NCI-H2171 (cell line): ENCODE data around the gene IL1B.
"Not testable (repeated sequence)": the region's sequence is repeated elsewhere in the genome, so short reads cannot be mapped to it uniquely, and the experiment has no call there.

Experiments used
- DNase-seq: peaks from one replicate; lab custom pipeline; 2025; lab: John Stamatoyannopoulos, UW

Gene IL1B

GRCh38 chr2:112836695-112837117 lies at the start of gene IL1B:
TSS of gene IL1B (minus strand) at chr2:112836779. CDS start at chr2:112836229, 550 bp downstream.
- no peak for DNase-seq

- DNase-seq = no peak
Observed at GRCh38 chr2:112886291-112886690, 49.7 kb upstream of the IL1B start.

GRCh38 chr2:112885506-112885902 lies 48.9 kb upstream of the IL1B start:
- no peak for DNase-seq

- no peak for DNase-seq
Observed at GRCh38 chr2:112884869-112885505, 48.4 kb upstream of the IL1B start.

- DNase-seq = no peak
Observed at GRCh38 chr2:112883669-112884068, 47.1 kb upstream of the IL1B start.

GRCh38 chr2:112881217-112881985 lies 44.8 kb upstream of the IL1B start:
- no peak for DNase-seq

- DNase-seq = no peak
Observed at GRCh38 chr2:112880696-112881095, 44.1 kb upstream of the IL1B start.

- DNase-seq = no peak
Observed at GRCh38 chr2:112880091-112880531, 43.5 kb upstream of the IL1B start.

- no peak for DNase-seq
Observed at GRCh38 chr2:112879491-112880041, 43.0 kb upstream of the IL1B start.

- DNase-seq = no peak
Observed at GRCh38 chr2:112877423-112877822, 40.8 kb upstream of the IL1B start.

- DNase-seq = no peak
Observed at GRCh38 chr2:112876971-112877361, 40.4 kb upstream of the IL1B start.

- no peak for DNase-seq
Observed at GRCh38 chr2:112876257-112876970, 39.8 kb upstream of the IL1B start.

- DNase-seq = no peak
Observed at GRCh38 chr2:112870841-112871835, 34.6 kb upstream of the IL1B start.

GRCh38 chr2:112869258-112869842 lies 32.8 kb upstream of the IL1B start:
- peak; percentile 73 for DNase-seq

- DNase-seq = no peak
Observed at GRCh38 chr2:112867701-112868631, 31.4 kb upstream of the IL1B start.

- no peak for DNase-seq
Observed at GRCh38 chr2:112866128-112866835, 29.7 kb upstream of the IL1B start.

- no peak for DNase-seq
Observed at GRCh38 chr2:112864072-112864471, 27.5 kb upstream of the IL1B start.

GRCh38 chr2:112859406-112860183 lies 23.0 kb upstream of the IL1B start:
- DNase-seq = not testable (repeated sequence)
